ENCODE results near the gene ESRRG.

Gene ESRRG

DNA sequence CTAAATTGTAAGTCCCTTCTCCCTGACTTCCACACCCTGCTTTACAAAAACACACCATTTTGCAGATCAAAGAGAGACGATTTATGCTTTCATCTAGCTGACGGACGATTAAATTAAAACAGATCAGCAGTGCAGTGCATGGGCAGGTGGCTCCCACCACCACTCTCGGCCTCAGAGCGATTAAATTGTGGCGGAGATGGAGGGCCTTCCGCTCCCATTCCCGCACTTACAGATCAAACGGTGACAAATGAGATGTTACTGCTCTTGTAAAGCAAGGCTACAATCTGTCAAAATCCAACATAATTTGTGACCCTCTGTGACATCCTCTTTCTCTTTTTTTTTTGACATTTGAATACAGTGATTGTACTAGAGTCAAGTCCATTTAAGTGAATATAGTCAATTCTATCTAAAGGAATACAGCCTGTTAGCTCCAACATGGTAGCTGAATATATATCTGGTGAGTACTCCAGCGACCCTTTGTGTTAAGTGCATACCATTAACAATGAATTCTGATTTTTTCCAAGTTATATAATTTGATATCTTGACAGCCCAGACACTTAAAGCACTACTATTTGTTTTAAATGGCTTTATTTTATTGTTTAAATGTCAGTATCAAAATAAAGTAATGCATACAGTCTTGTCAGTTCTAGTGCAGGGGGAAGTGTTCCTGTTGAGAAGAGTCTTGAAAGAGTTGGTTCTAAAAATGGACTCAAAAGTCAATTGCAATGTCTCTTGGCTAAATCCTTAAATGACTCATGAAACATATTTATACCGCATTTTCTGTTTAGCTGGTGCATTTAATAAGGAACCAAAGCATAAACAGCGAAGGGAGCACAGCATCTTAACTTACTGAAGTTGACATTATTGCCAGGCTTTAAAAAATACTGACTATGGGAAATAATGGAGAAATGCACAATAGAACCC, 109.0 kb downstream of the ESRRG start:
- Histone ChIP-seq H3K27ac (ENCODE audit: low read depth, low read length) (no peak overlapping the region), H3K4me3 (ENCODE audit: low read length) (no peak overlapping the region), H3K9ac (ENCODE audit: low read length) (no peak overlapping the region), H3K36me3 (ENCODE audit: control insufficient read depth, insufficient read depth, low read length) (no peaks in the 10 kb centered on the region), H3K27me3 (ENCODE audit: control insufficient read depth, insufficient read depth, low read length) (no peaks in the 10 kb centered on the region), H3K4me1 (ENCODE audit: control insufficient read depth, insufficient read depth, low read length) (no peaks in the 10 kb centered on the region)

DNA sequence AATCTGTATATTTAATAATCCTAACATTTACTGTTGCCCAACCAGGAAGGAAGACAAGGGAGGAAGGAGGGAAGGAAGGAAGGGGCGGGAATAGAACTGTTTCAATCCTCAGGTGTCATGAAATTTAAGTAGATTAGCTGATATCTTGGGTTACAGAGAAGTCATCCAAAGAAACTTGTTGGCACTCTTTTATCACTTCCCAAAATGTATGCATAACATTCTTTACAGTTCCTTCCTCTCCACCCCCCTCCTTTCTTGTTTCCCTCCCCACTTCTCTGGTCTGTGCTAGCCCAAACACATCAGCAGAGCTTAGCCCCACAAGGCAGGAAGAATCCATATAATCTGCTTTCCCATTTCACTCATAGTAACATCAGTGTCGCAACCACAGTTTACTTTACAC, 110.9 kb downstream of the ESRRG start:
- no peak overlapping the region for H3K9ac ChIP-seq (ENCODE audit: low read length)
- no peaks in the 10 kb centered on the region for H3K36me3 ChIP-seq (ENCODE audit: control insufficient read depth, insufficient read depth, low read length)
- H3K27ac ChIP-seq (ENCODE audit: low read depth, low read length): no peak overlapping the region
- no peak overlapping the region for H3K4me3 ChIP-seq (ENCODE audit: low read length)
- H3K4me1 ChIP-seq (ENCODE audit: control insufficient read depth, insufficient read depth, low read length): no peaks in the 10 kb centered on the region
- H3K27me3 ChIP-seq (ENCODE audit: control insufficient read depth, insufficient read depth, low read length): no peaks in the 10 kb centered on the region

DNA sequence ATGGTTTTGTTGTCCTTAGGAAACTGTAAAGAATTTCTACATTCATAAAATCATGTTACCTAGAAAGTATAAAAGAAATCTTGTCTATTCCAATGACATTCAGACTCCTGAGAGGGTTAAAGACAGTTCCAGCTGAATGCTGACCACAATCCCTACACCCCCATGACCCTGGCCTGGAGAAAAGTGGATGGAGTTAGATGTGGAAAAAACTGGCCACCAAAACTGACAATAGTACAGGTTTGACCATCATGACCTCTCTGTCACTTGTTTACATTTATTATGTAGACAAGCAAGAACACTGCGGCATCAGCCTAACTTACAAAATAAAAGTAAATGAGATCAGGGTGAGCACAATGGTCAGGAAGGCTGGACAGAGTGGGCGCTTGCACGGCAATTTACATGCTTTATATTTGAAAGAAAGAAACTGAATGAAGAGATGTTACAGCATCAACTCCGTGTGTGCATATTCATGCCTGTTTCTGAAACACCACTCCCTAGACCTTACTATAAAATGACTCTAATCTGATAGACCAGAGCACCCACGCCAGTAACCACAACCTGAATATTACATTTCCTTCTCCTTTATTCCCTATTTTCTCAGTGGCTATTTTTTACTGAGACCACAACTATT, 116.0 kb downstream of the ESRRG start:
- Histone ChIP-seq H3K4me3 (ENCODE audit: low read length) (no peak overlapping the region), H3K27ac (ENCODE audit: low read depth, low read length) (no peak overlapping the region), H3K27me3 (ENCODE audit: control insufficient read depth, insufficient read depth, low read length) (no peaks in the 10 kb centered on the region), H3K9ac (ENCODE audit: low read length) (no peak overlapping the region), H3K36me3 (ENCODE audit: control insufficient read depth, insufficient read depth, low read length) (no peaks in the 10 kb centered on the region), H3K4me1 (ENCODE audit: control insufficient read depth, insufficient read depth, low read length) (no peaks in the 10 kb centered on the region)

DNA sequence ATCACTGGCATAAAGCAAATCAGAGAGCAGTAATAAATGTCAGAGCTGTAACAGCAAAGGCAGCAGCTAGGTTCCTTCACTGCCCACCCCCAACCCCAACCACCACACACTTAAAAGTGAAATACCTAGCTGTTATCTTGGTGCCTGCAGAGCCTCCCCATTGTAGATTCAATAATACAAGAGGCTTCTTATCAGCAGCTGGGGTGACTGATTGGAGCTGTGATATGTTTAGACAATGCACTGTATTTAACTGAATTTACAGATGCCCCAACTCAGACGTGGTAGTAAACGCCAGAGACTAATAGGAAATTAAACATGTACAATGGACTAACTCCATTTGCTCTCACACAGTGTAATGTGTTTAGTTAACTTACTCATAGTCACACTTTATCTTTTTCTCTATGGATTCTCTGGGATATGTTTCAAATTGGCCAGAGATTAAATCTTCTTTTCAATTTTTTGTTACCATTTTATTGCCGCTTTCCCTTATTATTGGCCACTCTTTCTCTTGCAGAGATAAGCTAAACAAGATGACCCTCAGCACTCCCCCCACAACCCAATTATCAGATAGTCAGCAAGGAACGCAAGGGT, 117.1 kb downstream of the ESRRG start:
- H3K36me3 ChIP-seq (ENCODE audit: control insufficient read depth, insufficient read depth, low read length): no peaks in the 10 kb centered on the region
- H3K27ac ChIP-seq (ENCODE audit: low read depth, low read length): no peak overlapping the region
- H3K4me1 ChIP-seq (ENCODE audit: control insufficient read depth, insufficient read depth, low read length): no peaks in the 10 kb centered on the region
- no peak overlapping the region for H3K4me3 ChIP-seq (ENCODE audit: low read length)
- no peak overlapping the region for H3K9ac ChIP-seq (ENCODE audit: low read length)
- no peaks in the 10 kb centered on the region for H3K27me3 ChIP-seq (ENCODE audit: control insufficient read depth, insufficient read depth, low read length)

DNA sequence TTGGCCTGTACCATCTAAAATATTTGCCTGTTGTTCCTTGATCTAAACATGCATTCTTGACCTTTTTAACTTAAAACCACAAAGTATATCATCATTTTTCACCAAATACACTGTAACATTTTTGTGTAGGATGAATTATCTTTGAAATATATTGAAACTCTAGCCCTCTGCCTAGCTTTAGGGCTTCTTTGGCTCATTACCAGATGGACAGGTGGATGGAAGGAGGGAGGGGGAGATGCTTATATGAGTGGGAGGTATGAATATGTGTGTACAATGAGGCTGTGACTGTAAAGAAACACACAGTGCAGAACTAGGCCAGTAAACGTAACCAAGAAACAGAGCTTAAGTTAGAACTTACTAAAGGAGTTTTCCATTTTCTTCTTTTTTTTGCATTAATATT, 118.5 kb downstream of the ESRRG start:
- no peaks in the 10 kb centered on the region for H3K27me3 ChIP-seq (ENCODE audit: control insufficient read depth, insufficient read depth, low read length)
- no peaks in the 10 kb centered on the region for H3K36me3 ChIP-seq (ENCODE audit: control insufficient read depth, insufficient read depth, low read length)
- H3K4me1 ChIP-seq (ENCODE audit: control insufficient read depth, insufficient read depth, low read length): no peaks in the 10 kb centered on the region
- H3K9ac ChIP-seq (ENCODE audit: low read length): no peak overlapping the region
- no peak overlapping the region for H3K27ac ChIP-seq (ENCODE audit: low read depth, low read length)
- H3K4me3 ChIP-seq (ENCODE audit: low read length): no peak overlapping the region

DNA sequence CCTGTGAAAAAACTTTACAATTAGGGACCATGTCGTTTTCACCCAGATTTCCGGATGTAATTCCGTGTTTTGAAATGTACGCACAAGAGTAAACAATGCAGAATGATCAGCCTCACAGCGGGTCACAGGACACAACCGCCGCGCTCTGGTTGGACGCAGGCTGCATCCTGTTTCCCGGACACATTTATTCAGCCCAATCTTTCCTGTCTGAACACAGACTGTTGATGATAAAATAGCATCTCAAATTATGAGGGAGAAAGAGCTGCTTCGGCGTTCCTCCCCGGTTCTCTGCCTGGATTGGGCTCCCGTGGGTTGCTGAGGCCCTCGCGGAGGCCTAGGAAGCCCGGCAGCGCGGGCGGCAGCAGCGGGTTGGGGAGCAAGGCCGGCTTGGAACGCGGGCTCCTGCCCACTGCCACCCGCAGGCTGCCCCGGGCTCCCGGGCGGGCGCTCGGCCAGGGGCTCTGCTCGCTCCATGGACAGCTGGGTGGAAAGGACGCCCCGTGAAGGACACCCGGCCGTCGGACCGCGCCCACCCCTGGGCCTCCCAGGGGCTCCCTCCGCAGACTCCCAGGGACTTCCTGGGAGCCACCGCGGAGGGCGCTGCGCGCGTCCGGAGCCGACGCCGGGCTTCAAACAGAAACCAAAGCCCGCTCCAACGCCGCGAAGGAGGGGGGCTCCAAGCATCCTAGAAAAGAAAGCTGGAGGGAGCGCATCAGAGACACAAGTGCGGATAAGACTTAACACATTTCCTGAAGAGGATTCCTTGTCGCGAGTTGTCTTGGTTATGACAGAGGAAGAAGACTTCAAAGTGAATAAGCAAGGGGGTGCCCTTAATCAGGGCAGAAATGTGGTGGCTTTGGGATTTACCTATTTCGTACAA, 122.3 kb downstream of the ESRRG start:
- H3K4me1 ChIP-seq (ENCODE audit: control insufficient read depth, insufficient read depth, low read length): no peaks in the 10 kb centered on the region
- no peaks in the 10 kb centered on the region for H3K27me3 ChIP-seq (ENCODE audit: control insufficient read depth, insufficient read depth, low read length)
- H3K36me3 ChIP-seq (ENCODE audit: control insufficient read depth, insufficient read depth, low read length): no peaks in the 10 kb centered on the region
- peak overlapping the region; percentile 82 for H3K9ac ChIP-seq (ENCODE audit: low read length)
- H3K27ac ChIP-seq (ENCODE audit: low read depth, low read length): peak overlapping the region; percentile 94
- peak overlapping the region; percentile 84 for H3K4me3 ChIP-seq (ENCODE audit: low read length)

DNA sequence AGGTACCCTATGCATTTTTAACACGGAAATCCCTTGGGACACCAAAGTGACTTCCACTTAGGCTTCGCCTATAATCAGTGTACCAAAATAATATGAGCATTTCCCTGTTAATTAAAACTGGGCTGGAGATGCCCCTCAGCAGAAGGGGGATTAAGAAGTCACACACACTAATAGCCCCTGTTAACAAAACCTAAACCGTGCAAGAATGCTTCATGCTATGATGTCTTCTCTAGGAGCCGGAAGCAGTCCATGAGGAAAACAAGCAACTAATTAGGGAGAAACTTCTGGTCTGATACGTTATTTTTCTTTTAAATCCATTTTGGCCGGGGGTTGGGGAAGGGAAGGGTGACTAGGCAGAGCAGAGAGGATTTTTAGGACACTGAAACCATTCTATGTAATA, 123.4 kb downstream of the ESRRG start:
- H3K4me3 ChIP-seq (ENCODE audit: low read length): no peak overlapping the region
- H3K36me3 ChIP-seq (ENCODE audit: control insufficient read depth, insufficient read depth, low read length): no peaks in the 10 kb centered on the region
- H3K9ac ChIP-seq (ENCODE audit: low read length): no peak overlapping the region
- no peak overlapping the region for H3K27ac ChIP-seq (ENCODE audit: low read depth, low read length)
- H3K4me1 ChIP-seq (ENCODE audit: control insufficient read depth, insufficient read depth, low read length): no peaks in the 10 kb centered on the region
- no peaks in the 10 kb centered on the region for H3K27me3 ChIP-seq (ENCODE audit: control insufficient read depth, insufficient read depth, low read length)

DNA sequence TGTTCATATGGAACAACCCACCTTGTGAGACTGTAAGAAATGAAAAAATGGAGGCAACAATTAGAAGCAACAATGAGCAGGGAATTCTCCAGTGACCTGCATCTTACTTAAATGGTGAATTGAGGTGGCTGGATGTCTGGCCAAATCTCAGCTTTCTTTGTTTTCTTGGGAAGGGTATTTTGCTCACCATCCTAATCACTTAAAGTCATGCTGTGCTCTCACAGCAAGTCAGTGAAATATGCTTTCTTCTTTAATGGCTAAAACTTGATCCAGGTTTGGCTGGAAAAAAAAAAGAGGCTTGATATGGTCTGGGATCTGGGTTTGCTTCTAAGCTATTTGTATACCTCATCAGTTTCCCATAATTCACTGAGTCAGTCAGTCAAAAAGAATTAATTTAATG, 124.8 kb downstream of the ESRRG start:
- no peak overlapping the region for H3K27ac ChIP-seq (ENCODE audit: low read depth, low read length)
- H3K4me1 ChIP-seq (ENCODE audit: control insufficient read depth, insufficient read depth, low read length): no peaks in the 10 kb centered on the region
- no peaks in the 10 kb centered on the region for H3K36me3 ChIP-seq (ENCODE audit: control insufficient read depth, insufficient read depth, low read length)
- no peak overlapping the region for H3K9ac ChIP-seq (ENCODE audit: low read length)
- no peaks in the 10 kb centered on the region for H3K27me3 ChIP-seq (ENCODE audit: control insufficient read depth, insufficient read depth, low read length)
- H3K4me3 ChIP-seq (ENCODE audit: low read length): no peak overlapping the region

DNA sequence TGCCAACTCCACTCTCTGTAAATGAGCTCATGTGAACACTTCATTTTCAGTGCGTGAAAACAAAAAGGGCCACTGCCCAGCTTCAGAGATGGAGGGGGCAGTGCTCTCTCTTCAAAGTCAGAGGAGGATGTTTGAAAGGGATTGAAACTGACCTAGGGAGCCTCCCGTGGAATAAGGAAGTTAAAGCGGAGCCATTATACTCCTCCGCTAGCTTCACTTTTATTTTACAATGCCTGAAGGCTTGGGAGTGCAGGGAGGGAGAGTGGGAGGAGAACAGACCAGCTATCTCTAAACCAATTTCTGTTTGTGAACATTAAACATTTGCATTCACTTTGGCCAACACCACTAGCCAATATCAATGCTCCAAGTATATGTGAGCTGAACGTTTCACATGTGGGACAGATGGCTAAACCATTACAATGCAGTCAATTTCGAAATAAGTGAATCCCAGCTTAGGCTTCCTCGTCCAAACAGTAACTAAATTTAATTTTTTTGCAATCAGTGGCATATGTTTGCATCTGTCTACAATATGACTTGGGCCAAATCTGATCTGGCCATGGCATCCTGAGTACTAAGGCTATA, 126.9 kb downstream of the ESRRG start:
- Histone ChIP-seq H3K4me1 (ENCODE audit: control insufficient read depth, insufficient read depth, low read length) (no peaks in the 10 kb centered on the region), H3K4me3 (ENCODE audit: low read length) (no peak overlapping the region), H3K36me3 (ENCODE audit: control insufficient read depth, insufficient read depth, low read length) (no peaks in the 10 kb centered on the region), H3K27ac (ENCODE audit: low read depth, low read length) (no peak overlapping the region), H3K9ac (ENCODE audit: low read length) (no peak overlapping the region), H3K27me3 (ENCODE audit: control insufficient read depth, insufficient read depth, low read length) (no peaks in the 10 kb centered on the region)

DNA sequence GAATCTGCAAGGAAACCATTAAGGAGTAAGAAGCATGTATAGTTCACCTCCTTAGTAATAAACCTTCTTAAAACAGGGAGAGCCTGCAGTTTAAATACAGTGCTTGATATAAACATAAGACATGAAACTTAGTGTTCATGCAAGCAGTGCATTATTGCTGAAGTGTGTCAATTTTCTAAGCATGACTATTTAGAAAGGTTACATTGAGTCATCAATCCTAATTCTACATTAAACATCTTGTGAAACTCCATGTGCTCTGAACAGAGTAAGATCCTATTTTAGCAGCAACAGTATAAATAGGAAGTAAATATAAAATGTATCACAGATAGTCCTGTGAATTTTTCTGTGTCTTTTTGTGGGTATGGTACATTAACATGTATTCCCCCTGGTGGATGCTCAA, 135.5 kb downstream of the ESRRG start:
- no peak overlapping the region for H3K4me3 ChIP-seq (ENCODE audit: low read length)
- H3K4me1 ChIP-seq (ENCODE audit: control insufficient read depth, insufficient read depth, low read length): no peaks in the 10 kb centered on the region
- no peaks in the 10 kb centered on the region for H3K36me3 ChIP-seq (ENCODE audit: control insufficient read depth, insufficient read depth, low read length)
- no peaks in the 10 kb centered on the region for H3K27me3 ChIP-seq (ENCODE audit: control insufficient read depth, insufficient read depth, low read length)
- H3K27ac ChIP-seq (ENCODE audit: low read depth, low read length): no peak overlapping the region
- H3K9ac ChIP-seq (ENCODE audit: low read length): no peak overlapping the region

DNA sequence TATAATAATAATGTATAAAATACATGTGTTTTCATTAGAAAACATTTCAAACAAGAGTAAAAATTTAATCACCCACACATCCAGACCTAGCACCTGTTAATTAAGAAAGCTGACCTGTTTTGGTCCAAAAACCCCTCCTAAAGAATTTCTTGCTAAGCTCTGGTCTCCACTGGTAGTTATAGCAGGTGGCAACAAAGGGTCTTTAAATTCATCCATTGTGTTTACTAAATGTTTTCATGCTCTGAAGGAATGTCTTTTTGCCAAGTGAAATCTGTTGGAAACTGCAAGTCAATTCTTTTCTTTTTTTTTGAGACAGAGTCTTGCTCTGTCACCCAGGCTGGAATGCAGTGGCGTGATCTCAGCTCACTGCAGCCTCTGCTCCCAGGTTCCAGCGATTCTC, 141.1 kb downstream of the ESRRG start:
- Histone ChIP-seq H3K27me3 (ENCODE audit: control insufficient read depth, insufficient read depth, low read length) (no peaks in the 10 kb centered on the region), H3K27ac (ENCODE audit: low read depth, low read length) (no peak overlapping the region), H3K4me1 (ENCODE audit: control insufficient read depth, insufficient read depth, low read length) (no peaks in the 10 kb centered on the region), H3K9ac (ENCODE audit: low read length) (no peak overlapping the region), H3K4me3 (ENCODE audit: low read length) (no peak overlapping the region), H3K36me3 (ENCODE audit: control insufficient read depth, insufficient read depth, low read length) (no peaks in the 10 kb centered on the region)
